ENCODE data around the gene EDIL3.

GRCh38 chr5:84392836-84393235 is 8.2 kb upstream of the EDIL3 start:
- TF ChIP-seq POLR2A (IDR thresholded peaks at IDR 0.05; ENCODE audit: low read depth, low read length) (no peak), TAF1 (IDR thresholded peaks at IDR 0.05; ENCODE audit: borderline replicate concordance, low read depth, low read length) (no peak), POLR2AphosphoS5 (IDR thresholded peaks at IDR 0.05; ENCODE audit: low read depth, low read length) (no peak)
